WTC11 (cell line): ENCODE measurements around the gene UBE2J2. TPM values are rescaled to one million over a fixed set of nuclear protein-coding genes. Genes with fewer than 3 reads are reported as not detected.

Experiments used
- ATAC-seq: fragments of 200-7000 bp; cut with Tn5 transposase; 2 replicates; pipeline ENCODE4 v1.10.0; 2021; ENCODE audit warnings: mild to moderate bottlenecking, moderate library complexity
- CTCF ChIA-PET: fragments of 300-600 bp; sonication (Branson Sonifier 250); formaldehyde crosslinking; loops from one replicate; lab custom pipeline; 2021; ENCODE audit warnings: antibody characterized with exemption; lab: Charles Lee
- POLR2A ChIA-PET: fragments of 350-600 bp; sonication (Branson Sonifier 250); formaldehyde crosslinking; loops from one replicate; lab custom pipeline; 2021; ENCODE audit warnings: antibody characterized with exemption; lab: Charles Lee
- DNase-seq: peaks from one replicate; pipeline ENCODE4 v3.0.0; 2021; ENCODE audit warnings: low spot score
- H3K27ac Mint-ChIP-seq: 2 replicates; pipeline ENCODE4 v1.8.0; 2021; ENCODE audit warnings: mixed read lengths
- H3K27me3 Mint-ChIP-seq: 2 replicates; pipeline ENCODE4 v1.8.0; 2021; ENCODE audit warnings: low read depth, mild to moderate bottlenecking, moderate library complexity, mixed read lengths
- H3K36me3 Mint-ChIP-seq: 2 replicates; pipeline ENCODE4 v1.8.0; 2021; ENCODE audit warnings: mixed read lengths
- H3K4me1 Mint-ChIP-seq: 2 replicates; pipeline ENCODE4 v1.8.0; 2022; ENCODE audit warnings: mixed read lengths
- H3K4me3 Mint-ChIP-seq: 2 replicates; pipeline ENCODE4 v1.8.0; 2021; ENCODE audit warnings: mild to moderate bottlenecking, moderate library complexity, mixed read lengths
- H3K9me3 Mint-ChIP-seq: 2 replicates; pipeline ENCODE4 v1.8.0; 2021; ENCODE audit warnings: mixed read lengths
- AR ChIP-seq: fragments of 250-450 bp; sonication (Bioruptor Pico); IDR thresholded peaks from 2 replicates; pipeline ENCODE4 v1.9.0; 2021; ENCODE audit warnings: mild to moderate bottlenecking
- ATF3 ChIP-seq: sonication (generic); formaldehyde crosslinking; conservative IDR thresholded peaks from 2 replicates; pipeline ENCODE4 v1.8.1; 2022; ENCODE audit warnings: mild to moderate bottlenecking, missing genetic modification reagents
- GRHL2 ChIP-seq: fragments of 250-450 bp; sonication (Bioruptor Pico); IDR thresholded peaks from 2 replicates; pipeline ENCODE4 v1.8.0; 2022; ENCODE audit warnings: mild to moderate bottlenecking, moderate library complexity; ENCODE audit not compliant: insufficient replicate concordance, severe bottlenecking
- GTF2I ChIP-seq: fragments of 250-450 bp; sonication (Bioruptor Pico); conservative IDR thresholded peaks from 2 replicates; pipeline ENCODE4 v1.4.0; 2021; ENCODE audit warnings: mild to moderate bottlenecking
- MAX ChIP-seq: sonication (generic); formaldehyde crosslinking; IDR thresholded peaks from 2 replicates; pipeline ENCODE4 v1.8.0; 2022; ENCODE audit warnings: mild to moderate bottlenecking, missing genetic modification reagents
- MLX ChIP-seq: sonication (generic); formaldehyde crosslinking; IDR thresholded peaks from 2 replicates; pipeline ENCODE4 v1.8.1; 2023; ENCODE audit warnings: mild to moderate bottlenecking, missing genetic modification reagents, moderate library complexity
- NFATC4 ChIP-seq: fragments of 250-450 bp; sonication (Bioruptor Pico); IDR thresholded peaks from 2 replicates; pipeline ENCODE4 v1.9.0; 2021; ENCODE audit warnings: mild to moderate bottlenecking
- NFYB ChIP-seq: sonication (generic); formaldehyde crosslinking; conservative IDR thresholded peaks from 2 replicates; pipeline ENCODE4 v1.8.0; 2022; ENCODE audit warnings: low read depth, missing genetic modification reagents
- NR2C2 ChIP-seq: sonication (generic); formaldehyde crosslinking; IDR thresholded peaks from 2 replicates; pipeline ENCODE4 v1.8.0; 2022; ENCODE audit warnings: mild to moderate bottlenecking, missing genetic modification reagents
- OVOL2 ChIP-seq: fragments of 250-450 bp; sonication (Bioruptor Pico); IDR thresholded peaks from 2 replicates; pipeline ENCODE4 v1.9.0; 2021; ENCODE audit warnings: mild to moderate bottlenecking, borderline replicate concordance
- PREB ChIP-seq: sonication (generic); formaldehyde crosslinking; IDR thresholded peaks from 2 replicates; pipeline ENCODE4 v1.8.1; 2022; ENCODE audit warnings: mild to moderate bottlenecking, missing genetic modification reagents, moderate library complexity, borderline replicate concordance
- PRRX2 ChIP-seq: fragments of 250-450 bp; sonication (Bioruptor Pico); IDR thresholded peaks from 2 replicates; pipeline ENCODE4 v1.8.0; 2021; ENCODE audit warnings: mild to moderate bottlenecking
- RORB ChIP-seq: fragments of 250-450 bp; sonication (Bioruptor Pico); IDR thresholded peaks from 2 replicates; pipeline ENCODE4 v1.9.0; 2021; ENCODE audit warnings: mild to moderate bottlenecking
- TCF7 ChIP-seq: sonication (generic); formaldehyde crosslinking; IDR thresholded peaks from 2 replicates; pipeline ENCODE4 v1.8.0; 2022; ENCODE audit warnings: mild to moderate bottlenecking, low read depth, missing genetic modification reagents, moderate library complexity
- USF1 ChIP-seq: sonication (generic); formaldehyde crosslinking; IDR thresholded peaks from 2 replicates; pipeline ENCODE4 v1.8.0; 2022; ENCODE audit warnings: mild to moderate bottlenecking, missing genetic modification reagents
- USF2 ChIP-seq: sonication (generic); formaldehyde crosslinking; IDR thresholded peaks from 2 replicates; pipeline ENCODE4 v1.8.1; 2023; ENCODE audit warnings: mild to moderate bottlenecking, missing genetic modification reagents, moderate library complexity
- ZBTB43 ChIP-seq: sonication (generic); formaldehyde crosslinking; IDR thresholded peaks from 2 replicates; pipeline ENCODE4 v1.8.1; 2023; ENCODE audit warnings: mild to moderate bottlenecking, missing genetic modification reagents
- ZMAT4 ChIP-seq: fragments of 250-450 bp; sonication (Bioruptor Pico); IDR thresholded peaks from 2 replicates; pipeline ENCODE4 v1.9.0; 2021; ENCODE audit warnings: mild to moderate bottlenecking
- ZNF263 ChIP-seq: sonication (generic); formaldehyde crosslinking; IDR thresholded peaks from 2 replicates; pipeline ENCODE4 v1.8.1; 2022; ENCODE audit warnings: low read depth, mild to moderate bottlenecking, moderate library complexity, missing genetic modification reagents
- ZNF281 ChIP-seq: sonication (generic); formaldehyde crosslinking; IDR thresholded peaks from 2 replicates; pipeline ENCODE4 v1.8.0; 2023; ENCODE audit warnings: mild to moderate bottlenecking, missing genetic modification reagents
- ZNF423 ChIP-seq: fragments of 250-450 bp; sonication (Bioruptor Pico); IDR thresholded peaks from 2 replicates; pipeline ENCODE4 v2.1.2; 2022; ENCODE audit warnings: mild to moderate bottlenecking, moderate library complexity
- ZNF671 ChIP-seq: fragments of 250-450 bp; sonication (Bioruptor Pico); IDR thresholded peaks from 2 replicates; pipeline ENCODE4 v1.8.0; 2021; ENCODE audit warnings: mild to moderate bottlenecking
- ZSCAN18 ChIP-seq: fragments of 250-450 bp; sonication (Bioruptor Pico); IDR thresholded peaks from 2 replicates; pipeline ENCODE4 v2.1.2; 2022; ENCODE audit warnings: mild to moderate bottlenecking, moderate library complexity
- total RNA-seq: library from RNA; stranded (reverse); gene quantifications from 3 replicates; pipeline ENCODE4 v1.2.3, GENCODE V29; 2021

Gene UBE2J2
- total RNA-seq, 1 experiment from 2014 or later: 72.2 TPM

GRCh38 chr1:1315435-1315954 is 41.8 kb upstream of the UBE2J2 start:
- Mint-ChIP-seq H3K36me3 (peaks cover 24% of the 10 kb centered on the region), H3K27me3 (no peaks in the 10 kb centered on the region), H3K4me3 (peak overlapping the region; percentile 43; the same call in 1 of the 2 replicates), H3K4me1 (peaks cover 15% of the 10 kb centered on the region), H3K27ac (peak overlapping the region; percentile 91), H3K9me3 (no peaks in the 10 kb centered on the region)
- peak; percentile 67 for DNase-seq
- TF ChIP-seq RORB (no peak), OVOL2 (CRISPR knock-in tag) (no peak), ZNF263 (CRISPR knock-in tag) (no peak), PREB (CRISPR knock-in tag) (no peak), ZMAT4 (CRISPR knock-in tag) (no peak), ZBTB43 (CRISPR knock-in tag) (no peak), NR2C2 (CRISPR knock-in tag) (no peak), ZNF671 (CRISPR knock-in tag) (no peak), NFATC4 (CRISPR knock-in tag) (no peak), ZNF281 (CRISPR knock-in tag) (0 out of 2 replicates have a peak, but pooled peaks have one; percentile 11), ZSCAN18 (CRISPR knock-in tag) (no peak), USF1 (CRISPR knock-in tag) (peak; percentile 72), GRHL2 (CRISPR knock-in tag) (no peak), GTF2I (CRISPR knock-in tag) (no peak), TCF7 (CRISPR knock-in tag) (no peak), MAX (CRISPR knock-in tag) (peak; percentile 84), PRRX2 (CRISPR knock-in tag) (no peak), AR (CRISPR knock-in tag) (no peak), NFYB (CRISPR knock-in tag) (no peak), ZNF423 (CRISPR knock-in tag) (no peak), ATF3 (CRISPR knock-in tag) (no peak), USF2 (CRISPR knock-in tag) (peak; percentile 75), MLX (CRISPR knock-in tag) (no peak)
- ChIA-PET POLR2A (interaction anchor here (1.1 to 1.3 kb wide), 2 partner anchors 11 to 17 kb away, joined by 5 to 7 read pairs; no protein-coding TSS in a partner anchor), CTCF (interaction anchor here (0.8 to 3.0 kb wide), 9 partner anchors 10 to 54 kb away, joined by 3 to 10 read pairs (median 5); no protein-coding TSS in a partner anchor)
- ATAC-seq: peak; percentile 74
